ENCODE results near the gene PDGFA. TPM values are rescaled to one million over a fixed set of nuclear protein-coding genes. Genes with fewer than 3 reads are reported as not detected.

PDGFA gene
- total RNA-seq, 4 donors from 2014 or later, result 3.6 to 6.6 (median 4.9) TPM

GRCh38 chr7:475425-475728 lies 44.3 kb downstream of the PDGFA start:
- no peak for TF ChIP-seq CTCF (IDR thresholded peaks at IDR 0.05; ENCODE audit: low read depth)

DNA sequence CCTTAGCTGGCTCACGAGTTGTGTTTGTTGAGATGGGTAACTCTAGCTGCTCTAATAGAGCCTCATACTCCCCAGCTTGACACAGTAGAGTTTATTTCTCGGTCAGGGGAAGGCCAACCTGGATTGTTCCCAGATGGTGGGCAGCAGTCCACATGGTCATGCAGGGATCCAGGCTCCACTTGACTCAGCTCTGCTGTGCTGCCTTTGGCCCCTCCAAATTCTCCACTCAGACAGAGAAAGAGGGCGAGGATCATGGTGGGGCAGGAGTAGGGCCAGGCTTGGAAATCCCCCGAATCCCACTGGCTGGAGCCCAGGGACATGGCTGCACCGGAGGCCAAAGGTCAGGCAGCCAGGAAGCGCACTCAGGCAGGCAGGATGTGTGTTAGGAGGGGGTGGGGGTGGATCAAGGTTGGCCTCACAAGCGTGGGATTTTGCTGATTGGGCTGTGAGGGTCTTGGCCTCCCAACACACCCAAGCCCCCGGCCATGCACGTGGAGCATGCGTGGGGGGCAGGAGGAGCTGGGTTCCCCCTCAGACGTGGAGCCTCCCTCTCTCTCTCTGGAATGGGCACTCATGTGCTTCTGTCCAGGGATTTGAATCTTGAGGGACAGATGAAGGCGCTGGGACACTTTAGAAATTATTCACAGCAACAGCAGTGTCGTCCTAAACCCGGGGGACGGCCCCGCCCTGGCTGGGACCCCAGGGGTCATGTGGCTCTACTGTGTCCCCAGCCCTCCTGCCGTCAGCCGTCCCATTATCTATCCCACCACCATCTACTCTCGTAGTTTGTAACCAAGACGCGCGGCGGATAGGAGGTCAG lies 44.8 kb downstream of the PDGFA start:
- no peak for TF ChIP-seq CTCF (IDR thresholded peaks at IDR 0.05; ENCODE audit: low read depth)

DNA sequence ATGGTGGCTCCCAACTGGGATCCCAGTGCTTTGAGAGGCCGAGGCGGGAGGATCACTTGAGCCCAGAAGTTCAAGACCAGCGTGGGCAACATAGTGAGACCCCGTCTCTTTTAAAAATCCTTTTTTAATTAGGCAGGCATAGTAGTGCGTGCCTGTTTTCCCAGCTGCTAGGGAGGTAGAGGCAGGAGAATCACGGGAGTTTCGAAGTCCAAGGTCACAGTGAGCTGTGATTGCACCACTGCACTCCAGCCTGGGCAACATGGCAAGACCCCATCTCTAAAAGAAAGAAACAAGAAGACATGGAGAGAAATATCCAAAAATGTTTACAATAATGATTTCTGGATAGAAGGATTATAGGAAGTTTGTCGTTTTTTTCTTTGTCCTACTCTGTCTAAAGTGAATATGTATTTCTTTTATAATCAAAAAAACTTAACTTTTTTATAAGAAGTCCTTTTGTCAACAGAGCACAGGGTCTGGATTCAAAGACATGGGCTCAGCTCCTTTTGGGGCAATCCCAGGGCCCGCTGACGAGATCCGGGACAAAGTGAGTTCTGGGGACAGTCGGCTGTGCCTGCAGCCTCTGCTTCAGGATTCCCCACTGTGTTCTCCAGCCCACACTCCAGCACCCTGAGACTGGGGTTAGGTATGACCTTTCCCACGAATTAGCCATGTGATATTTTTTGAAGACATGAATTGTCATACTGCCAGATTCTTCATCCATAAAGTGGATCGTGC lies 45.6 kb downstream of the PDGFA start:
- TF ChIP-seq CTCF (IDR thresholded peaks at IDR 0.05; ENCODE audit: low read depth), result no peak

DNA sequence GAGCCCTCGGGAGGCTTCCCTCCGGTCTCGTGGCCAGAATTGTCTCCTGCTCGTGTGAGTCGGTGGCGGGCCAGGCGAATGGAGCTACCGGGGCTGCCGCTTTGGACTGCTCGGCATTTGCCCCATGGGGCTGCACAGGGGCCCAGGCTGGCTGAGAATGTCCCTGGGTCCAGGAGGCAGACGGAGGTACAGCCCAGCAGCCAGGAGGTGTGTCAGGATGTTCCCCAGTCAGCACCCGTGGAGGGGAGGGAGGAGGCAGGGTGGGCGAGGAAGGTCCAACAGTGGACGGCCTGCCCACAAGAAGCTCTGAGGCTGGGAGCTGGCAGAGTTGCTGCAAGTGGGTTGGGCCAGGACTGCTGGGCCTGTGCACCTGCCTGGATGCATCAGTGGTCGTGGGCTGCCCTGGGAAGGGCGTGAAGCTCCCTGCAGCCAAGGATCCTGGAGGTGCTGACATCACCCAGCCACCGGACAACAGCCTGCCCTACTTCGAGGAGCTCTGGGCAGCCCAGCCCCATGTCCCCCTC lies 46.4 kb downstream of the PDGFA start:
- no peak for TF ChIP-seq CTCF (IDR thresholded peaks at IDR 0.05; ENCODE audit: low read depth)

- no peak for TF ChIP-seq CTCF (IDR thresholded peaks at IDR 0.05; ENCODE audit: low read depth)
These were observed 47.0 kb downstream of the PDGFA start for GRCh38 chr7:472640-472957.

- TF ChIP-seq CTCF (IDR thresholded peaks at IDR 0.05; ENCODE audit: low read depth), result no peak
These were observed 47.6 kb downstream of the PDGFA start for GRCh38 chr7:471866-472639.

All from subcutaneous adipose tissue (tissue), 4 donors.